H1 (cell line): ENCODE data around the gene DOK1.

ENCODE experiments used
- CREB1 ChIP-seq: IDR thresholded peaks from 2 replicates; pipeline ENCODE4 v1.6.1; 2012; ENCODE audit warnings: inconsistent platforms
- EP300 ChIP-seq, 2 experiments: IDR thresholded peaks; 1 replicate in 1 of 2; 2 replicates in 1 of 2; pipeline ENCODE4 v1.6.1; 2011 to 2012; ENCODE audit warnings: low read depth in 2 of 2, low read length in 2 of 2, mild to moderate bottlenecking in 2 of 2, borderline replicate concordance in 1 of 2, inconsistent platforms in 1 of 2, moderate library complexity in 1 of 2
- SIX5 ChIP-seq: IDR thresholded peaks from 2 replicates; pipeline ENCODE4 v1.6.1; 2011; ENCODE audit warnings: mild to moderate bottlenecking, low read depth, low read length
- TF ChIP-seq, protein P1 (sequence below): IDR thresholded peaks from 2 replicates; pipeline ENCODE4 v1.6.1; 2011; ENCODE audit warnings: low read depth, mild to moderate bottlenecking, low read length; ENCODE audit not compliant: insufficient read depth
- TF ChIP-seq, protein P2 (sequence below), 3 experiments: IDR thresholded peaks; 1 replicate in 2 of 3; 2 replicates in 1 of 3; pipeline versions ENCODE4 v1.5.1 to v1.6.1; 2011; ENCODE audit warnings: low read length in 3 of 3, mild to moderate bottlenecking in 3 of 3, inconsistent platforms in 2 of 3, low read depth in 1 of 3, moderate library complexity in 1 of 3; ENCODE audit not compliant: insufficient read depth in 1 of 3; ENCODE audit errors: control extremely low read depth in 1 of 3

DNA sequence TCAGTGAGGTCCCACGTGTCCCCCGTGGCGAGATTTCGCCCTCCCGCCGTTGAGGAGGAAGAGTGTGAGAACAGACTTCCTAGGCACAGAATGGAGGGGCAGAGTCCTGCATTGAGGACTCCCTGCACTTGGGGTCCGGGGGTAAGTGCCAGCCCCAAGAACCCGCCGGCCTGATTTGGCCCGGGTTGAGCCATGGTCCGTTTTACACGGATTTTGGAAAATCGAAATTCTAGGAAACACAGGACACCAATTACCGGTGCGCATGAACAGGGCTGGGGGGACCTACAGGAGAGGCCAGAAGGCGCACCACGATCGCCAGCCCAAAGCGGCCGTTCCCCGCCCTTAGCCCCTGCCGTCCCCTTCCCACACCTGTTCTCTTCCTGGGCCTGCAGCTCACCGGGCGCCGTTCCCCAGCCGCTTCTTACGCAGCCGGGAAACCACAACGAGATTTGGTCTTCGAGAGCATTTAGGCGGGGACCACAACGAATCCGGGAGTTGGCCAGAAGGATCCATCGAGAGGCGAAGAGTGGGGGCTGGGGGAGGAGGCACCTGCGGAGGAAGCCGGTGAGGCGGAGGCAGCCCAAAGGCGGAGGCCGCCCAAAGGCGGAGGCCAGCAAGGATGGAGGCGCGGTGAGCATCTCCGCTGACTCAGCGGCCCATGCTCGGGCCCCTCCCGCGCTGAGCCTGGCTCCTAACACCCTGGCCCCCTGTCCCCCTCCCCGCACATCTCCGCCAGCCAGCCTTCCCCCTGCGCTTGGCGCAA is 40.7 kb upstream of the DOK1 start:
- TF ChIP-seq EP300 (IDR thresholded peaks at IDR 0.05; ENCODE audit: borderline replicate concordance in 1 of 2, low read depth in 2 of 2, low read length in 2 of 2) = no peak
- no peak for TF ChIP-seq CREB1
- TF ChIP-seq SIX5 = no peak
- TF ChIP-seq, protein P1, sequence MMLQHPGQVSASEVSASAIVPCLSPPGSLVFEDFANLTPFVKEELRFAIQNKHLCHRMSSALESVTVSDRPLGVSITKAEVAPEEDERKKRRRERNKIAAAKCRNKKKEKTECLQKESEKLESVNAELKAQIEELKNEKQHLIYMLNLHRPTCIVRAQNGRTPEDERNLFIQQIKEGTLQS = no peak
- TF ChIP-seq, protein P2, sequence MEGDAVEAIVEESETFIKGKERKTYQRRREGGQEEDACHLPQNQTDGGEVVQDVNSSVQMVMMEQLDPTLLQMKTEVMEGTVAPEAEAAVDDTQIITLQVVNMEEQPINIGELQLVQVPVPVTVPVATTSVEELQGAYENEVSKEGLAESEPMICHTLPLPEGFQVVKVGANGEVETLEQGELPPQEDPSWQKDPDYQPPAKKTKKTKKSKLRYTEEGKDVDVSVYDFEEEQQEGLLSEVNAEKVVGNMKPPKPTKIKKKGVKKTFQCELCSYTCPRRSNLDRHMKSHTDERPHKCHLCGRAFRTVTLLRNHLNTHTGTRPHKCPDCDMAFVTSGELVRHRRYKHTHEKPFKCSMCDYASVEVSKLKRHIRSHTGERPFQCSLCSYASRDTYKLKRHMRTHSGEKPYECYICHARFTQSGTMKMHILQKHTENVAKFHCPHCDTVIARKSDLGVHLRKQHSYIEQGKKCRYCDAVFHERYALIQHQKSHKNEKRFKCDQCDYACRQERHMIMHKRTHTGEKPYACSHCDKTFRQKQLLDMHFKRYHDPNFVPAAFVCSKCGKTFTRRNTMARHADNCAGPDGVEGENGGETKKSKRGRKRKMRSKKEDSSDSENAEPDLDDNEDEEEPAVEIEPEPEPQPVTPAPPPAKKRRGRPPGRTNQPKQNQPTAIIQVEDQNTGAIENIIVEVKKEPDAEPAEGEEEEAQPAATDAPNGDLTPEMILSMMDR (IDR thresholded peaks at IDR 0.05; ENCODE audit: control extremely low read depth in 1 of 3, insufficient read depth in 1 of 3, low read depth in 1 of 3, low read length in 3 of 3) = no peak
